ENCODE measurements around the gene SLIT3.

Gene SLIT3

DNA sequence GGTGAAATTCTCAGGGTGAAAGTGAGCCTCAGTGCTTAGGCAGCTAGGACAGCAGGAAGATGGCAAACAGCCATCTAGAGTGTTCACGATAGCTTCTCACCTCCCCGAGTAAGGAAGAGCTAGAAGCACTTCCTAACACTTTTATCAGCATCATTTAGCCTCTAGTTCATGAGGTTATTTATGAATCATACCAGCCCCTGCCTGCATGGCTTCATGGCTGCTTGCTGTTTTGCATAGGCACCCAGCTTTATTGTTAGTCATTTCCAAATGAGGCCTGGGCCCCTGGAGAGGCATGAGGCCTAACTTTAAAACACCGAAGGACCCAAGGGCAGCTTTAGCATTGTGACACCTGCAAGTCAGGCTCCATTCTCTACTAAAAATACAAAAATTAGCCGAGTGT, 586.9 kb downstream of the SLIT3 start:
- no peak for DNase-seq

DNA sequence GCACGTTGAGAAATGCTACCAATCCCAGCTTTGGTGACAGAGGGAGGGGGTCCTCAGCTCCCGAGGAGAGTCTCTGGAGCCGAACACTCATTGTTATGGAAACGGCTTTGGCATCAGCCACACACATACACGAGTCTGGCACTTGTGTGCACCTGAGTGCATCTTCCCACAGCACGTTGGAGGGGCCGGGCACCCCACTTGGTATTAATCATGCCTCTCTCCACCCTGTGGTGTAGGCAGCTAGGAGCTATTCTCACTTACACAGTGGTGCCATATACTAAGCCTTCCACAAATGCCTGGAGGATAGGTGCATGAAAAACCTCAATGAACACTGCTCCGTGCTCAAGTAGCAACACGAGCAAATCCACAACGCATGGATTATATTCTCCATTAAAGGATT, 587.9 kb downstream of the SLIT3 start:
- DNase-seq = no peak

DNA sequence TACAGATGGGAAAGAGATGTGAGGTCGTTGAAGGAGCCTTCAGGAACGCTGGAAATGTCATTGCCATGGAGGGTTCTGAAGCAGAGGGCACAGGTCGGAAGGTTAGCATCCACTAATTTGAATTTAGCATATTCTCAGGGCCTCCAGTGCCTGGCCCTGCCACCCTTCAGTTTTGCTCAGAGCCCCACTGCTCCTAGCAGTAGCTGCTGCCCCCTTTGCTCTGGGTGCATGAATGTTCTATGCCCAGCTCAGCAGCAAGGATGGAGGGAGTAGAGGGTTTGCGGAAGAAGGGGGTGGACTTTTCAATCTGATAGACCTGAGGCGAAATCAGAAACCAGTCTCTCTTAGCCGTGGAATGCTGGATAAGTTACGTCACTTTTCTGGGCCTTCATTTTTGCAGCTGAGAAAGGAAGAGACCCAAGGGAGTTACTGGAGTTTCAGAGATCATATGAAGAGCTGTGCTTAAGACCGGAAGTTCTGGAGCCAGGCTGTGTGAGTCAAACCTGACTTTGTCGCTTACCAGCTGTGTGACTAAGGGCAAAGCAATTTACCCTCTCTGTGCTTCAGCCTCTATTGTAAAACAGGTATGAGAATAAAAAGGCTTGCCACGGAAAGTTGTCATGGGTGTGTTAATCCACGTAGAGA, 588.5 kb downstream of the SLIT3 start:
- no peak for DNase-seq

DNA sequence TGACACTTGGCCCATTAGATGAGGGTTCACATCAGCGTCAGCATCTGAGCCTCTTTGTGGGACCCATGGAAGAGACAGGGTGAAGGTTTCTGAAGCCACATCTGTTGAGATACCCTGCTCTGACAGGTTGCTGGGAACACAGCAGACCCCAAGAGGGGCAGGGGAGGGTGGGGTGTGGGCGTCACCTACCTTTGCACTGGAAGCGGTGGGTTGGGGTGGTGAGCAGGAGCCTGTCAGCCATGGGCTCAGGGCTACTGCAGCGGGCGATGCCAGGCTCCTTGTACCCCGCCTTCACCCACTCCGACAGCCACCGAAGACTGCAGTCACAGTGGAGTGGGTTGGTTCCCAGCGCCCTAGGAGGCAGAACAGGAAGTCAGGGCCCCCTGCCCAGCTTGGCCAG, 590.2 kb downstream of the SLIT3 start:
- no peak for DNase-seq

DNA sequence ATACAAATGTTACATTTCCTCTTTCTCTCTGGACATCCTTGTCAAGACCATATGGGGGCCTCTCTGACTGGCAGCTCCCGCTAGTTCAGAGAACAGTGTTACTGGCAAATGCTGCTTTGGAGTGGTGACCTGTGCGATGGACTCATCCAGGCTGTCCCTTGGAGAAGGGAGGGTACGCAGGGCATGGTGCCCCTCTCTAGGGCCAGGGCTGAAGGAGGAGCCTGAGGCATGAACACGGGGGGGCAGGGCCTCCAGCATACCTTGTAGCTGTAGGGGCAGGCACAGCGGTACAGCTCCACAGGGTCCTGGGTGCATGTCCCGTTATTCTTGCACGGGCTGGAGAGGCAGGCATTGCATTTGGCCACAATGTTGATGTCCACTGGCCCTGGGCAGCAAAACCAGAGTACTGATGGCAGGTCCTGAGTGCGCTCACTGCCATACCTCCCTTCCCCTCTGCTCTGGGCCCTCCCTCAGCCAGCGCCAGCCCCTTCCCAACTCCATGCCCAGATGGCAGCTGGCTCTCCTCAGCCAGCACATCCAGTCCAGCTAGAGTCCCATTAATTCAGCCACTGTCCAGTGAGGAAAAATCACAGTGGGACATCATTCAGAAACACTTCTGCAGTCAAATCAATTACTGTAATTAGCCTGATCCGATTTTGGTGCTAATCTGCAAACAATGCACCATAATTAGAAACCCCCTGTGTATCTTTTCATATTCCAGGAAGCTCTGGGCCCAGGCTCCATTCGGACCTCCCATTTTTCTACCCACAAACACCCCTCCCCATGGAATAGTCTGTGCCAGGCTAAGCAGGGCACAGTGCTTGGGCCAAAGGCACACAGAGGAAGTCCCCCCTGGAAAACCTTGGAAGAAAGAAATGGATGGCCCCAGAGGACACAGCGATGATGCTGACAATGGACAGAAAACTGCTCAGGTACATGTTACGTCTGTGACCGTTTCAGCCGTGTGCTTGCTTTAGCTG, 592.9 kb downstream of the SLIT3 start:
- no peak for DNase-seq

DNA sequence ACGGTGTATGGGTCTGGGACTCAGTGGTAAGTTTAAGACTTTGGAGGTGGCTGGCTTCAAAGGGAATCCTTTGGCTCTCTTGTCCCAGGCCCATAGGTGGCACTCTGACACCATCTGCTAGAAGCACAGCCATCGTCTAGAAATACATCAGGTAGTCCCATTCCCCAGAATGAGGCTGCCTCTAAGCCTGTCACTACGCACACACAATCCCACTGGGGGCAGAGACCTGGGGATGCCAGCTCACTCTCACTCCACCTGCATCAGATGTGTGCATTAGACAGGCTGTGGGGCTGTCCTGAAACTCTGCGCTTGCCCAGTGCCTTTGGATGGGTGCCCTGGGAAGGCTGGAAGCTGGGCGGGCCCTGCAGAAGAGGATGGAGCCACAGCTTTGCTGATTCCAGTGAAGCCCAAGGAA, 594.3 kb downstream of the SLIT3 start:
- DNase-seq = peak; percentile 42

DNA sequence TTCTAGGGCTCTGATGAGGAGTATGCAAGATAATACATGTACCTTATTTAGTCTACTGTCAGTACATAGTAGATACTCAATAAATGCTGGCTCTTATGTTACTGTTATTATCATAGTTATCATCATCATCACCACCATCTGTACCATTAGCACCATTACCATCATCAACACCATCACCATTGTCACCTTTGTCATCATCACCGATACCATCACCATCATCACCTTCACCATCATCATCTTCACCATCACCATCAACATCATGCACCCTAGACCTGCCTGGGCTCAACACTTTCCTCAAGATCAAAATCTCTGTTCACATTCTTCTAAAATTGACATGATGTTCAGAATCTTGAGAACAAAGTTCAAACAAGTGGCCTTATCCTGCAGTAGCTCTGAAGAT, 595.6 kb downstream of the SLIT3 start:
- no peak for DNase-seq

DNA sequence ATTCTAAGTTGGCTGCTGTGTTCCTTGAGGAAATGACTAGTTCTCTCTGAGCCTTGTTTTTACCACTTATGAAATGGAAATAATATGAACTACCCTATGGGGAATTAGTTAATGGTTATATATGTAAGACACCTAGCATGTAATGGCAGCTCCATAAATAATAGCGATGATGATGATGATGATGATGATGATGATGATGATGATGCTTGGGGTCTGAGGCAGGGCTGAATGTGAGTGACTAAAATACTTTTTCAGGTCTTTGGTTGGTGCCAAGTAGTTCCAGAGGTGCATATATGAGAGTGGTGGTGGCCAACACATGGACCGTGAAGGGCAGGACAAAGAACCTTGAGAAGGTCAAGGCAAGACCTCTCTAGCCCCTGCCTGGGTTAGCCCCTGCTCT, 598.4 kb downstream of the SLIT3 start:
- no peak for DNase-seq

DNA sequence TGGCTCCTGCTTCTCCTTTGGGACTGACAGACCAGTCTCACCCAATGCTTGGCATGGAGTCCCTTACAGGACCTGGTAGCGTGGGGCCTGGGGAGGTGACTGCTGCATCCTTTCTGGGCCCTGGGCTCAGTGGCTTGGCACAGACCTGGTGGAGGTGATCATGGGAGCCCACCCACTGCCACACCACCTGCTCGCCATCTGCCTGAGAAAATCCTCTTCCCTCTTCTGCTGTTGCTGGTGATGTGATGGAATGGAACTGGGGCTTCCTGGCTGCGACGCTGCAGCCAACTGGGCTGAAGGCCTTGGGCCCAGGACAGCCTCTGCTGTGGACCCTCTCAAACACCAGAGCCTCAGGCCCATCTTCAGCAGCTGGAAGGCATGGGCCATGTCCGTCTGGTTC, 599.3 kb downstream of the SLIT3 start:
- DNase-seq = no peak

DNA sequence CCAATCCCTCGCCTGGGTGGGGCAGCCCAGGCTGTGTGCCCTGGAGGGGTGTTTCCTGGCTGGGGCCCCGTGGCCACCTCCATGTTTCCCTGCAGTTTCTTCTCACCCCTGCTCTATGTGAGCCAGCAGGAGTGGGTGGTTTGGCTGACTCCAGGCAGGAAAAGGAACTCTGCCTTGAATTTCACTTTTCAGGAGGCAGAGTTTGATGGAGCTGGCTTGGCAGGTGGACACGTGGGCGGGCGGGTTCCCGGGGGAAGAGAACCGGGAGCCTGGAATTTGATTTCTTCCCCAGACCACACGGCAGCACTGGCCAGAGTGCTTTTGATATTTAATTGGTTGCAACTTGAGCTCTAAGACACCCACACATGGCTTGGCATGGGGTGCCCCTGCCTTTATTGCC, 601.9 kb downstream of the SLIT3 start:
- DNase-seq = no peak

DNA sequence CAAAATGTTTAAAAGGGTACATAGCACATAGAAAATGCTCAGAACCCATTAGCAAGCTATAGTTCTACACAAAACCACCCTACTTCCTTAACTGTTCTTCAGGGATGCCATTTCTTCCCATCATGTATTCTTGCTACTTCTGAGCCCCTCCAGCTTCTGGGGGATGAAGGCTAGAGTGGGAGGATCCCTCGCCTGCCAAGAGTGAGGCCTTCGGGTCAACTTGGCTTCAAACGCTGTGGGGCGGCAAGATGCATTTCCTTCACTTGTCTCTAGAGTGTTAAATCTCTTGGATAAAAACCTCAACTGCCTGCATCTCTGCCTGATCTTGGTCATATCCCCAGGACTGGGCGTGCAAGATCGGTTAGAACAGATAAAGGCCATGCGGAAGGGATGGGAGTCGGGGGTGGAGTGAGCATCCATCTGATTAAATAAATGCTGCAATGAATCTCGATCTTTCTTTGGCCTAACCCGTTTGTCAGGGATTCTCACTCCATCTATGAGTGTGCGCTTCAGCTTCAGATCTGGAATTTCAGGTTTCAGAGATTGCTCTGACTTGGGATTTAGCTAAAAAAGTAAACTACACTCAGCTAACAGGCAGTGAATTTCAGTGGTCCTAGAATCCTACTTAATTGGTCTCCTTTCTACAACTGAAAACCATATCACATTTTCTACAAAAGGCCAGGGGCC, 603.8 kb downstream of the SLIT3 start:
- no peak for DNase-seq

DNA sequence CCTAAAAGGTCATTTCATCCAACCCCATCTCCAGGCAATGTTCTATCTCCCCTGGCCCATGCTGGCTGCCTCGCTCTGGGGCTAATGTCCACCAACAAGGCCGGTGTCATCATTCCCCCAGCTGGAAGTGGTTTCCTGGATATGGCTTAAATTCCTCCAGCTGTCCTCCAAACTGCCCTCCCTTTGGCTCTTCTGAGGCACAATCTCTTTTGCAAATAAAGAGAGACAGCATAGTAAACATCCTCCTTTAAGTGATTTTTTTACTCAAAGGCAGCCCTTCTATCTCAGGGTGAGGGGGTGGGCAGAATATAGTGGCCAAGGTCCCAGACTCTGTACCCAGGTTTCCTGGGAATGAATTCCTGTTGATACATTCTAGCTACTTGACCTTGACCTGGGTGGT, 604.3 kb downstream of the SLIT3 start:
- DNase-seq = no peak

DNA sequence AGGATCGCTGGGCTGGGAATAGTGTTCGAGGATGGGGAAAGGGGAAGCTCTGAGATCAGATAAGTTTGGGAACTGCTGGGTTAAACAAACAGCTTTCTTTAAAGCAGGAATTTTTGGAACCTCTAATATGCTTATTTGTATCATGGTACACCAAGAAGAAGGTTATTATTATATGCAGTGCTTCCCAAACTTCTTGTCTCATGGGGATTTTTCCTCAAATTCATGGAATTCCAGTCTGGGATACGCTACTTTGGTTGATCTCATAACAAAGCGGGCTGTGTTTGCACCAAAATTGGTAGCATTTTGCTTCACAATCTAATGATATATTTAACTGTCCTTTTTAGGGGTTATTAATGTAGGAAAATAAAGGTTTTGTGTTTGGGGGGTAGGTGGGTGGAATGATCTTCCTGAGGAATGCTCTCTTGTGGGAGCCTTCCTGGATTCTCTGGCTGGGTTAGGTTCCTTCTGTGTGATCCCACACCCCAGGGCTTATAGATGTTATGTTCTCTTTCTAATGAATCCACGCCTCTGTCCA, 605.6 kb downstream of the SLIT3 start:
- DNase-seq = no peak

DNA sequence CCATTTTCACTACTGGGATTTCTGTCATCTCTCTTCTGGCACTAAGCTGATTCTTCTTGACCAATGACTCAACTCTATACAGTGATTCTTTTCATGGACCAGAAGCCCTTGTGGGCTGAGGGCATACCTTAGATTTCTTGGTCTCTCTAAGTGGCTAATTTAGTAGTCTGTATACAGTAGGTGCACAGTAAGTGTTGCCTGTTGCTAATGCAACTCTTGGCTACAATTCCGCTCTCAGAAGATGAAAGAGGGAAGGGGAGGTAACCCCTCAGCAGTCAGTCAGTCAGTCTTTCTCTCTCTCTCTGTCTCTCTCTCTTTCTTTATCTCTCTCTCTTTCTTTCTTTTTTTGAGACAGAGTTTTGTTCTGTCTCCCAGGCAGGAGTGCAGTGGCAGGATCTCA, 606.6 kb downstream of the SLIT3 start:
- no peak for DNase-seq

DNA sequence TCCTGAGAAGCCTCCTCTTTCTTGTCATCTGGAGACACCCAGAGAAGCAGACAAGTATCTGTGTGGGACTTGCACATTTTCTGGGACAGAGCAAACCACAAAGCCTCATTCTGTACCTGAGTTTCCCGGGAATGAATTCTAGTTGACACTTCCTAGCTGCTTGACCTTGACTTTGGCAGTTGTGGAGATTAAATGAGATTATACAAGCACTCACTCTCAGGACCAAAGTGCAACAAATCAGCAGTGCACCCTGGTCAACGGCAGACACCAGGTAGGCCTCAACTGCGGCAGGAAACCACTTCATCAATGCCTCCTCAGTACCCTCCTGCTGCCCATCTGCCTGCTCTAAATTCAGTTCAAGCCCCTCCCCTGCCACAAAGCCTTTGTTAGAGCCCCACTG, 607.1 kb downstream of the SLIT3 start:
- DNase-seq = no peak

DNA sequence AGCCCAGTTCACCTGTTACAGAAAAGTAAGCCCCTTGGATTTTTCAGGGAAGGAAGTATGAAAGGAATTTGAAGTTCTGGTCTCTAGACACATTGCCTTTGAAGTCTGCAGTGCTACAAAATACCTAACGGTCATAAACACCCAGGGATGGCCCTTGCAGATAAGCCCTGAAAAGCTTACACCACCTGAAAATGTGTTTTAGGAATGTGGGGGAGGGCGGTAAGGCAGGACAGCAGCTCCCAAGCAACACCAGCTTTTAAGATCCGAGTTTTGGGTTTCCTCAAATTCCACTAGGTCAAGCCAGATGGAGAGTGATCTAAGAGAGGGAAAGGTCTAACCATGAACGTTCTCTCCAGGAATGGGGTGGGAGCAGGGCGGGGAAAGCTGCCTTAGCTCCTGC, 607.6 kb downstream of the SLIT3 start:
- DNase-seq = no peak

DNA sequence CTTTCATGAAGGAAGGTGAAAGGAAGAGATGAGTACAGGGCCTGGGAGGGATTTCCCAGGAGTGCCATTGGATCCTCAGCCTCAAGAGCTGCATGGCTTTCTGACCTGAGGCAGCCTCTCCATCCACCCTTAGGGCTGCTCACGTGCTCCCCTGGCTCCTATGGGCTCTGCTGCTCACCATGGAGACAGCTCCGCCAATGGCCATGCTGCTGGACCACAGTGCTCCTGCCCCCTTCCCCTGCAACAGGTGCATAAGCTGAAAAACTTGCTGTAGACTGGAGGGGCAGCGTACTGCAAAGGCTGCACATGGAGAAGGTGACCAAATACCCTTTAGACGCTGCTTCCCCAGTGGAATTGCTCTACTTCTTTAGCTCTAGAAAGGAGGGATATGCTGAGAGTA, 609.0 kb downstream of the SLIT3 start:
- no peak for DNase-seq

DNA sequence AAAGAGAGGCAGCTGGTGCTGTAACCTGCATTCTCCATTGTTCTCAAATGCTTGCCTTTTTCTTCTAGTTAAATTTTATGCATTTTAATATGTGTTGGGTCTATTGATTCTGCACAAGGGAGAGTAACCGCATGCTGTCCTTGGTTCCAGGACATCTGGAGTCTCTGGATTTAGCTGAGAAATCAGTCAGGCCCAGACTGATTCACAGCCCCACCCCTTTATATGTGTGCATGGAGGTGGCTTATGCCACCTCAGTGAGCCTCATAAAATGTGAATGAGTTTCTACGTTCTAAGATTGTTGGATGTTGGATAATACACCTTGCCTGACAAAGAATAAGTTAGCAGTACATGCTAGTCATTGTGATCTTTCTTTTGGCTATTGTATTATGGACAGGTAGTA, 611.7 kb downstream of the SLIT3 start:
- DNase-seq = no peak

DNA sequence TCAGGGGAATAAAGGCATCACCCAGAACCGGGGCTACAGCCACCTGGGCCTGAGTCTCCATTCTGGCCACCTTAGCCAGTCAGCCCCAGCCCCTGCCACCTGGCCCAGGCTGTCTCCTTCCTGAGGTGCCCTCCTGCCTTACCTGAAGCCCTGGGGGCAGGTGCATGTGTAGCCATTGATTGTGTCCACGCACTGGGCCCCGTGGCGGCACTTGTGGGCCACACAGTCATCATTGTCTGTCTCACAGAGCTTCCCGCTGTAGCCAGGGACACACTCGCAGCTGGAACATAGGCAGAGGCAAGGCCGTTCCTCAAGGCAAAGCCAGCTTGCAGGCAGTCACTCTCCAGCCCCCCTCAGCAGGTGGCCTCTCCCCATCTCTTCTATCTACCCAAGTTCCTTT, 614.1 kb downstream of the SLIT3 start:
- no peak for DNase-seq

DNA sequence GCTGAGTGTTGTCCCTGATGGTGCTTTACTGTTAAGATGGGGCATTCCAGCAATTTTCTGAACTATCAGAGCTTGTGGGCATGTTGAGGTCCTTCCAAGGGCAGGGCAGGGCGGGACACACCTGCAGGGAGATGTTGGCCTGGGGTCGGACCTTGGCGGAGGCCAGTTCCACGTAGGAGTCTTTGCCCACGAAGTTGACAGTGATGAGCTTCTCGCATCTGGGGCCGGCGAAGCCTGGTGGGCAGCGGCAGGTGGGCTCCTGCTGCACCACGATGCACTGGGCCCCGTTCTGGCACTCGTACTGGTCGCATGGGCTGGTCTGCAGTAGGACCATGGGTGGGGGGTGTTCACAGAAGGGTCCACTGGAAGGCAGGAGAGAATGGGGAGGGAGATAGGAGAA, 615.4 kb downstream of the SLIT3 start:
- no peak for DNase-seq

DNA sequence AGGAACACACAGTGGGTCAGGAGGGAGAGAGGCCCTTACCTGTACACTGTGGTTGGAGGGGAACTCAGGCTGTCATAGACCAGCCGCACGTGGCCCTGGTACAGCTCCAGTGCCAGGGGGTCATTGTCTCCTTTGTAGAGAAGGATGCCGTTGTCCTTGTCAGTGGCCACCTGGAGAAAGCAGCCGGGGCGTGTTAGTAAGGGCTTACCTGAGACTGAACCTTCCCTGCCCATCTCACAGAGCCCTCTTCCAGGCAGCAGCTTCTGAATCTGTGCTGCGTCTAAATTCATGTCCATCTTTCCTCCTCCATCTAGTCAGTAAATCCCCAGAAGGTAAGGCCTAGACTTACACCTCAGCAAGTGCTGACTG, 617.0 kb downstream of the SLIT3 start:
- DNase-seq = no peak

DNA sequence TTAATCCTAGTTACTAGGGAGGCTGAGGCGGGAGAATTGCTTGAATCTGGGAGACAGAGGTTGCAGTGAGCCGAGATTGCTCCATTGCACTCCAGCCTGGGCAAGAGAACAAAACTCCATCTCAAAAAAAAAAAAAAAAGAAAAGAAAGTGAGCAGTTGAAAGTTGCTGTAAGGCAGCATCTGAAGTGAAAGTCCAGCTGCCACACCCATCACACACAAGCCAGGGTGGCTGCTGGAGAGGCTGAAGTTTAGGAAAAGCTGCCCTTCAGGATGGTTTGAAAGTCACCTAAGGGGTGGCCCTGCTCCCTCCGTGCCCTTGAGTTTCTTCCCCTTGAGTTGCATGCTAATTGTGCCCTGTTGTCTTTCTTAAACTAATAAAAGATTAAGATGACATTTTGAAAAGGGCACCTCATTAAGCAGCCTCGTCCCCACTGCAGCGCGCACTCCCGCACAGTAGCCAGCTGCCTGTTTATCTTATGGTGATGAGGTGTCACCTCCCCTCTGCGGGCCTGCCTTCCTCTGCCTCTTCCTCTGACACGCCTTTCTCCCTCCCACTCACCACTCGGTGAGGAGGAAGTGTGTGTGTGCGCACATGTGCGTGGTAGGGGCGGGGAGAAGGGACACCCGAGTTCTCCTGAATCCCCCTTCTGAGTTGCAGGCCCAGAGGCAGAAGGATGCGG, 617.6 kb downstream of the SLIT3 start:
- DNase-seq = peak; percentile 69

DNA sequence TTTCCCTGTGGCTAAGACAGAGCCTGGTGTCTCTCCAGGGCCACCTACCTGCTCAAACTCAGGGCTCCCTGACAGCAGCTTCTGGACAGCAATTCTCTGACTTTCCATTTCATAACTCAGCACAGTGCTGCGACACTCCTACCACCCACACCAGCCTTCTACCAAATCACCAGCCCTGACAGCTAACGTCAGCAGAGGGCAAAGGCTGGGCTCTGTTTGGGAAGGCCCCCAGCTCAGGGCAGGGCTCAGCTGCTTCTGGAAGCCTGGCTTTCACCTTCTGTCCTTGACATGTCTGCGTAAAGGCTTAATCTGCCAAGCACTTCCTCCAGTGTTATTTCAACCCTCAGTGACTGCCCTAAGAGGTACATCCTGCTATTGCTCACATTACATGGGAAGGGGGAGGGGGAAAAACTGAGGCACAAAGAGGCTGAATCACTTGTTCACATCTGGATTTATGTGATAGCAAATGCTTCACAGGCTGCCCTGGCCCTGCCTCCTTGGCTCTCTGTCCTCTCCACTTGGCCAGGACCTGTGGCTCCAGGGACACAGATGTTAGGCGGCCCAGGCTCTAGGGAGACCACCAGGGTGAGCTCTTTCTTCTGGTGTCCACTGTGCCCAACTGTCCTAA, 619.3 kb downstream of the SLIT3 start:
- DNase-seq = peak; percentile 27

Data from stimulated activated CD4-positive, alpha-beta T cell treated with anti-CD3 and anti-CD28 coated beads, Interleukin-15, amount 100 ng/mL, for 24 hours (primary cell).